Smooth muscle cell of trachea (primary cell): Measurements from ENCODE around the gene ETNPPL. TPM values are rescaled to one million over a fixed set of nuclear protein-coding genes. Genes with fewer than 3 reads are reported as not detected.

ENCODE experiments used
- total RNA-seq: library from RNA; depleted of rRNA; stranded (reverse); fragments of >200 nt; gene quantifications from 2 replicates; pipeline ENCODE4 v1.2.1, GENCODE V29; 2014

ETNPPL gene
- not detected in 2 replicates for total RNA-seq

GRCh38 chr4:108762559-108763225, at the start of gene ETNPPL:
Gene ETNPPL, minus strand, starts transcription at chr4:108763053. Its CDS starts 155 bp downstream, at chr4:108762898.

Other genes starting within 250 kb of the ETNPPL start
- gene RPL34, start 142.5 kb downstream of the ETNPPL start, total RNA-seq, result 400 and 658 TPM in 2 replicates
- 178 and 189 TPM in 2 replicates for gene OSTC, start 112.5 kb downstream of the ETNPPL start, total RNA-seq